Limb (tissue), 2 donors: Measurements from ENCODE around the gene TSSK3.
"Not testable (repeated sequence)": the region's sequence is repeated elsewhere in the genome, so short reads cannot be mapped to it uniquely, and the experiment has no call there.

Experiments
- DNase-seq, 2 donors: peaks; one replicate each; pipeline ENCODE4 v3.0.0-alpha.2; 2016; ENCODE audit errors: extremely low spot score in 2 of 2

Gene TSSK3

GRCh38 chr1:32361674-32362473, 465 bp upstream of the TSSK3 start:
- peak; percentile 31 to 76 for DNase-seq

- no peak for DNase-seq
These were observed 1.4 kb downstream of the TSSK3 start for GRCh38 chr1:32363713-32364112.

- DNase-seq = no peak
These were observed 2.5 kb downstream of the TSSK3 start for GRCh38 chr1:32364836-32365235.

- no peak for DNase-seq
These were observed 3.1 kb downstream of the TSSK3 start for GRCh38 chr1:32365445-32365844.

- DNase-seq = no peak
These were observed 5.7 kb downstream of the TSSK3 start for GRCh38 chr1:32367912-32368635.

- no peak for DNase-seq
These were observed 9.9 kb downstream of the TSSK3 start for GRCh38 chr1:32372149-32372756.

GRCh38 chr1:32373996-32374592, 11.8 kb downstream of the TSSK3 start:
- DNase-seq = no peak

- DNase-seq = no peak
These were observed 13.9 kb downstream of the TSSK3 start for GRCh38 chr1:32376199-32376598.

GRCh38 chr1:32377541-32378220, 15.3 kb downstream of the TSSK3 start:
- no peak for DNase-seq

GRCh38 chr1:32380057-32380456, 17.7 kb downstream of the TSSK3 start:
- DNase-seq = no peak

GRCh38 chr1:32386676-32387392, 24.5 kb downstream of the TSSK3 start:
- DNase-seq = no peak

GRCh38 chr1:32388641-32389040, 26.3 kb downstream of the TSSK3 start:
- DNase-seq = no peak

- no peak for DNase-seq
These were observed 28.8 kb downstream of the TSSK3 start for GRCh38 chr1:32390904-32391870.

GRCh38 chr1:32392325-32392724, 30.0 kb downstream of the TSSK3 start:
- DNase-seq = no peak

- DNase-seq = no peak
These were observed 30.8 kb downstream of the TSSK3 start for GRCh38 chr1:32393136-32393535.

- peak in 1 of 2 donors; percentile 5 for DNase-seq
These were observed 31.4 kb downstream of the TSSK3 start for GRCh38 chr1:32393832-32394140.

- DNase-seq = peak; percentile 98 to 99
These were observed 32.0 kb downstream of the TSSK3 start, which contains the start of gene BSDC1 for GRCh38 chr1:32394141-32394889. TSS of gene BSDC1 (minus strand) at chr1:32394441. CDS start at chr1:32394414, 27 bp downstream.

GRCh38 chr1:32394890-32395432, 32.6 kb downstream of the TSSK3 start:
- DNase-seq = no peak

- DNase-seq = not testable (repeated sequence)
These were observed 34.2 kb downstream of the TSSK3 start for GRCh38 chr1:32396524-32396923.
